Amniotic stem cell (primary cell): Measurements from ENCODE around the gene AIFM3.
"Not testable (repeated sequence)": the region's sequence is repeated elsewhere in the genome, so short reads cannot be mapped to it uniquely, and the experiment has no call there.

Source experiments
- DNase-seq: peaks from one replicate; lab custom pipeline; 2025; lab: John Stamatoyannopoulos, UW

AIFM3 gene

DNA sequence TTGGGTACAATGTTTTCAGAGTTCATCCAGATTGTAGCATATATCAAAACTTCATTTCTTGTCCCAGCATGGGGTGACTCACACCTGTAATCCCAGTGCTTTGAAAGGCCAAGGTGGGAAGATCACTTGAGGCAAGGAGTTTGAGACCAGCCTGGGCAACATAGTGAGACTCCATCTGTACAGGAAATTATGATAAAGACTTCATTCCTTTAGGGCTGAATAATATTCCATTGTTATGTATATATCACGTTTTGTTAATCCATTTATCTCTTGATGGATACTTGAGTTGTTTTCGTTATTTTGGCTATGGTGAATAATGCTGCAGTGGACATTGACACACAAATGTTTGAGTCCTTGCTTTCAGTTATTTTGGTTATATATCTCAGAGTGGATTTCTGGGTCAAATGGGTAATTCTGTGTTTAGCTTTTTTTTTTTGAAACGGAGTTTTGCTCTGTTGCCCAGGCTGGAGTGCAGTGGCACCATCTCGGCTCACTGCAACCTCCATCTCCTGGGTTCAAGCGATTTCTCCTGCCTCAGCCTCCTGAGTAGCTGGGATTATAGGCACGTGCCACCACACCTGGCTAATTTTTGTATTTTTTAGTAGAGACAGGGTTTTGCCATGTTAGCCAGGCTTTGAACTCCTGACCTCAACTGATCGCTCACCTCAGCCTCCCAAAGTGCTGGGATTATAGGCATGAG lies 24.7 kb upstream of the AIFM3 start:
- DNase-seq: not testable (repeated sequence)

DNA sequence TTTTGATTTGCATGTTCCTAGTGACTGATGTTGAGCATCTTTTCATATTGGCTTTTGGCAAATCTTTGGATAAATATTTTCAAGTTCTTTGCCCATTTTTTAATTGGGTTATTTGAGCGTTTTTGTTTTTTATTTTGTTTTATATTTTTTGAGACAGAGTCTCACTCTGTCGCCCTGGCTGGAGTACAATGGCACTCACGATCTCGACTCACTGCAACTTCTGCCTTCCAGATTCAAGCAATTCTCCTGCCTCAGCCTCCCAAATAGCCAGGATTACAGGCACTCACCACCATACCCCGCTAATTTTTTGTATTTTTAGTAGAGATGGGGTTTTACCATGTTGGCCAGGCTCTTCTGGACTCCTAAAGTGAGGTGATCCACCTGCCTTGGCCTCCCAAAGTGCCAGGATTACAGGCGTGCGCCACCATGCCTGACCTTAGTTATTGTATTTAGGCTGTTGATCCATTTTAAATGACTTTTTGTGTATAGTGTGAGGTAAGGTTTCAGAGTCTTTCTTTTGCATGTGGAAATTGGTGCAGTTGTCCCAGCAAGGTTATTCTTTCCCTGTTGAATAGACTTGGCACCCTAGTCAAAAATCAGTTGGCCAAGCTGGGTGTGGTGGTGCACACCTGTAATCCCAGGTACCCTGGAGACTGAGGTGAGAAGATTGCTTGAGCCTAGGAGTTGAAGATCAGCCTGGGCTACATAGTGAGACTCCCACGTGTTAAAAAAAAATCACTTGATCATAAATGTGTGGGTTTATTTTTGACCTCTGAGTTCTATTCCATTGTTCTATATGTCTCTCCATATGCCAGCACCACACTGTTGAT lies 23.7 kb upstream of the AIFM3 start:
- DNase-seq: no peak

DNA sequence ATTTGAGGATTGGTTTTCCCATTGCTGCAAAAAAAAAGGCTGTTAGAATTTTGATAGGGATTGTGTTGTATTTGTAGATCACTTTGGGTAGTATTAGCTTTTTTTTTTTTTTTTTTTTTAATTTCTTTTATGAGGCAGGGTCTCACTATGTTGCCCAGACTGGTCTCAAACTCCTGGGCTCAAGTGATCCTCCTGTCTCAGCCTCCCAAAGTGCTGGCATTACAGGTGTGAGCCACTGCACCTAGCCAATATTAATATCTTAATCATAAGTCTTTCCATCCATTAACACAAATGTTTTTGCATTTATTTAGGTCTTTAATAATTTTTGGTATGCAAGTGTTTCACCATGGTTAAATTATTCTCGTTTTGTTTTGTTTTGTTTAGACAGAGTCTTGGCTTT lies 23.0 kb upstream of the AIFM3 start:
- no peak for DNase-seq

DNA sequence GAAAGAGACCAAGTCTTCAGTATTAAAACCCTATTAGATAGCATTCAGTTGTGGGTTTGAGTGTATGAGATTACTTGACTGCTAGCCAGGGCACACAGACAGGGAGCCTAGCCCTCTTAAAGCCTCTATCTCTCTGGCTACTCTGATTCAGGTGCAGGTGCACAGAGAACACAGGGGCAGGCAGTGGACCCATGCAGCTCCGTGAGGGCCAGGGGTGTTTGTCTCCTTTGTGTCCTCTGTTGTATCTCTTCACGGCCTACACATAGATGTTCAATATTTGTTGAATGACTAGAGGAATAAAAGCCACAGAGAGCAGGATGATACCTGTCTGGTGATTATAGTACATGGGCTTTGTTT lies 21.5 kb upstream of the AIFM3 start:
- no peak for DNase-seq

DNA sequence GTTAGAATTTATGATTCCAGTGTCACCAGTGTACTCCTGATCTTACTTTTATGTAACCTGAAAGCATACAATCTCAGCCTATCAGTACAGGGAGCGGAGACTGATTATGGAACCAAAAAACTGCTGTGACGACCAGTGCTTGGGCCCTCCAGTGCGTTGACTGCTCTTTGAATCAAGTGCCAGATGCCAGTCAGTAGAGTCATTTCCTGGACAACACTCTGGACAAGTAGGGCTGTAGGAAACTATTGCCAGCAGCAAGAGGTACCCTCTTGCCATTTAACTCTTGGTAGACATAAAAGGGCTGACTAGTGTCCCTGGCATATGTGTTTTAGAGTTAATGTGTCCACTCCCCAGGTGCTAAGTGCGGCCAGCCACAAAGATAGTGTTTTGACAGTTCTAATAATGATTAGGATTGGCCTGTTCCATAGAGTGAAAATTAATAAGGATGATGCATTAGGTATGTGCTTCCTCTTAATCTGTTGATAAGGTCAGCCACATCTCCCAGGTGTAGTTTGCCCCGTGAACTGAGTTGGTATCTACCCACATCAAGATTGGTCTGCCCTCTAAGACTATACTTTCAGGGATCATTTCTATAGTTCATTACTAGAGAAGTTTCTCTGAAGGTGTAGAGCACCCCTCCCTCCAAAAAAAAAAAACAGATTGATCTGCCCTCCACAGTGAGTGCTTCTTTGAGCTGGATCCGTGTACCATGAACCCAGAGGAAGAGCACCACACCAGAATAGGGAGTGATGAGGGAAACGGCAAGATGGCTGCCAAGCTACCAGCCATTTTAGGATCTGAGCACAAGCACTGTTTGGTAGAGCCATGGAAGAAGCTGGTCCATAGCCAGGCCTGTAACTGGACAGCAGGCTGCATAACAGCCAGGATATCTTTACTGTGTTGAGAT lies 20.7 kb upstream of the AIFM3 start:
- DNase-seq: no peak

DNA sequence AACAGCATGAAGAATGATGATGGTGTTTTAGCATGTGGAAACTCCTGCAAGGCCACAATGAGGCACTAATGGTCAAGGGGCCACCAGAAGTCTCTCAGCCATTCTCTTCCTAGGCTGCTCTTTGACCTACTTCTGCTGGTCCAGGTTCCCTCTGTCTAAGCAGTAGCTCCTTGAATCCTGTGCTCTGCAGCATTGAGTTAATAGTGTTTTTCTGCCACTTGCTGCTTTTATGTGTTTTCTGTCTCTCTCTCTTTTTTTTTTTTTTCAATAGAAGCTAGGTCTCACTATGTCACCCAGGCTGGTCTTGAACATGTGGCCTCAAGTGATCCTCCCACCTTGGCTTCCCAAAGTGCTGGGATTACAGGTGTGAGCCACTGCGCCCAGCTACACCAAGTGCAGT lies 20.1 kb upstream of the AIFM3 start:
- DNase-seq: no peak

DNA sequence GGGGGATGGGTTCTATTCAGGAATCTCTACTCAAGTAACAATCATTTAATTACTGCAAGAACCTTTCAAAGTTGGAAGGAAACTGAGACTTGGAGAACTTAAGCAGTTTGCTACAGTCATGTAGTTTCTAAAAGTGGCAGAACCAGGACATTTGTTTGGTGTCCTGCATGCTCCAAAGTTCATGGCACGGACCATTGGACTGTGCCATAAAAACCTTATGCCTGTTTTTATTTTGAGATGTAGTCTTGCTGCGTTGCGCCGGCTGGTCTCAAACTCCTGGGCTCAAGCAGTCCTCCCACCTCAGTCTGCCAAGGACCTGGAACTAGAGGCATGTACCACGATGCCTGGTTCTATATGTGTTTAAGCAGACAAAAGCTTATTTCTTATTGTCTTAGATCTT lies 18.6 kb upstream of the AIFM3 start:
- DNase-seq: no peak

DNA sequence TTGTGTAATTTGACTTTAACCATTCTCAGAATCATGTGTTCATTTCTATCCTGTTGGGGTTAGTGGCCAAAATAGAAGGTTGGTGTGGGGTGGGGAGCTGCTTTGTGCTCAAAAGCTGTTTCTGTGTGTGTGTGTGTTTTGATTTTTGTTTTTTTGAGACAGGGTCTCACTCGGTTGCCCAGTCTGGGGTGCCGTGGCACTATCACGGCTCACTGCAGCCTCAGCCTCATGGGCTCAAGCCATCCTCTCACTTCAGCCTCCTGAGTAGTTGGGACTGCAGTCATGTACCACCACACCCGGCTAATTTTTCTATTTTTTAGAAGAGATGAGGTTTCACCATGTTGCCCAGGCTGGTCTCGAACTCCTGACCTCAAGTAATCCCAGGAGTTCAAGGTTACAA lies 18.1 kb upstream of the AIFM3 start:
- no peak for DNase-seq

DNA sequence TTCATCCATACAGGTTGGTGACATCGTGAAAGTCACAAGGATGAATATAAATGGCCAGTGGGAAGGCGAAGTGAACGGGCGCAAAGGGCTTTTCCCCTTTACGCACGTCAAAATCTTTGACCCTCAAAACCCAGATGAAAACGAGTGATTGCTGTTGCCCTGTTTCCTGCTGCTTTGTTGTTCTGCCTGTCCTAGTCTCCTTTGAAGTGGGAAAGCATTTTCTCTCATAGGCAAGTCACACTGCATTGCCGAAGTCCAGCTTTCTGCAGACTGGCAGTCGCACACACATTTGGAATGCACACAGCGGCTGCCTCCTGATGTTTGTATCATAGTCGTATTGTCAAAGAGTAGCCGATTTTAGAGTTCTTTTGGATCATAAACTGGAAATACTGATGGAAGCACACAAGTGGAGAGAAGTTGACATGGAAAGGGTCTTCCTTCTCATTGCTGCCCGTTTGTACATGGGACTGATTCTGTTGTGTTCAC lies 17.3 kb upstream of the AIFM3 start:
- no peak for DNase-seq

DNA sequence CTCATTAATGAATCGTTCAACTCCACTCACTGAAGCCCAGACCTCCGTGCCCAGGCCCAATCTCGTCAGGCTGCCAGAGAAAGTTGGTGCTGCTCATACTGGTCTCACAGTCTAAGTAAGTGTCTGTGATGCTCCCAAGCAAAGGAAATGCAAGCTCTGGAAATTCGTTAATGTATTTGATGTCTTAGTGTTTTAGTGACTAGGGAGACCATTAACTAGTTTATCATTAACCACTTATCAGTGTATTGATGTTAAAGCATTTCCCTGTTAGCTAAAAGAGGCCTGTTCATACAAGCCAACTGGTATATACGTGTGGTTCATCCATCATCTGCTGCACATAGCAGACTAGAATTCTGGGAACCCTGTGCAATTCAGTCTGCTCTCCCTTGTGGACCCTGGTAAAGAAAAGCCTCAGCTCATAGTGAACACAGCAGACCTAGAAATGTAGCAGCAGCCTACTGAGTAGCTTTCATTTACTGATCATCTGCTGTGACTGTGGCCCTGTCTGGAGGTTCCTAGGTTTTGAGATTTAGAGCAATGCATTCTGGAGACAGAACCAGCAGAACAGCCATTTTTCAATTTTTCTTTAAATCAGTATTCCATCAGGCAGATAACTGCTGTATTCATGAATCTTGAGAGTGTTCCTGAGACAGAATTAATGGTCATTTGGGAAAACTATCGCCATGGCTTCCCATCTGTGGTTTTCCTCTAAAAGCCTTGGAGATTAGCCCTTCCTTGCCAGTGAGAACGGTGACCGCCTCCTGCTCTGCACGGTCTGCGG lies 15.7 kb upstream of the AIFM3 start:
- no peak for DNase-seq

DNA sequence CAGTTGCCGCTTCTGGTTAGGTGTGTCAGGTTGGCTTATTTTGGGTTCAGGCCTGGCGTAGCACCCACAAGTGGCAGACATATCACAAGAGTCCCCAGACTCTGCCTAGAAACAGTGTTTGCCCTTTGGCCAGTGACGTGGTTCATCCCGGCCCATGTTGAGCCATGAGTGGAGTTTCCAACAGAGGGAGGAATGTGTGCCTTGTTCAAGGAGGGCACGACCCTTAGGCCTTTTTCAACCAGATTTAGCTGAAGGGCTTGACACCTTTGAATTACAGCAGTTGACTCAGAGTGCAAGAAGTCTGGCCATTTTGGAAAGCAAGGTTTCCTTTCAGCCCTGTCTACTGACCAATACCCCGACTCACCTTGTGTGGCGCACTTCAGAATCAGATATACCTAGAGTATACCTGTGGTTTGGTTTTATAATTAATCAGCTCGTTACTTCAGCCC lies 15.1 kb upstream of the AIFM3 start:
- no peak for DNase-seq

DNA sequence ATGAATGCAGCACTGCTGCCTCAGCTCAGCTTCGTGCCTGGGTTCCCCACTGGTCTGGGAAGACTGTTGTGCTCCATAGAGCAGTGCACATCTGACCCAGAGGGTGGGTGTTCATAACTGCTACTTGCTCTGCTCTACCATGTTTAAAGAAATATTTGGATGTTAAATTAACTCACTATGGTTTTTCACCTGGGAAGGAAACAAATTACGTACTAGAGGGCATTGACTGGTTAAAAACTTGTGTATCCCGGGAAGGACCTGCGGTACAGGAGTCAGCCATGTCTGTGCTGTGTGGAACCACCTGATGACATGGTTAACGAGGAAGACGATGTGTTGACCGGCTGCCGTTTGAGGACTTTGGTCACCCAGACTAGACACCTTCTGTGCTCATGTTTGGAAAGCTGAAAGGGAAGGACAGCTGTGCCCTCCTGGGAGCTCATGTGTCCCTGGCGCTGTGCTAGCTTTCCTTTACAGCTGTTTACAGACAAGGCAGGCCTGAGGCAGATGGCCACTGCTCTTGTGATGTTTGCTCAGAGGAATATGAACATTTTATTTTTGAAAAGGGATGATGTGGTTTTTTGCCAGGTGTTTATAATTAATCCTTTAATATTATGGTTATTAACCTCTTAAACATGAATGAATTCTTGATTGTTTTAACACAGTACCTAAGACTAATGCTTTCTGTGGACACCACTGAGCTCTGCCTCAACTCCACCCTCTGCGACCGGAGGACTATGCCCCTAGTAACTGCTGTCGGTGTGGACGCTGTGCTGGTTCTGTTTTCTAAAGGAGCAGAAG lies 14.3 kb upstream of the AIFM3 start:
- DNase-seq: no peak

DNA sequence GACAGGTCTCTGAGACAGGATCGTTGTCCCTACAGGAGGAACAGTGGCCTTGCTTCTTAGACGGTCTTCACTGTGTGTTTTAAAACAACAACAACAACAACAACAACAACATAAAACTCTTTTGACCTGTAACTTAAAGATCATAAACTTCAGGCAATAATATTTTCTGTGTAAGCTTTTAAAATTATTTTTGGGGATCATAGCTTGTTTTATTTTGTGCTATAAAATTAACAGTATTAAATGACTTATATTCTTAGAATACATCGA lies 13.8 kb upstream of the AIFM3 start:
- DNase-seq: no peak

DNA sequence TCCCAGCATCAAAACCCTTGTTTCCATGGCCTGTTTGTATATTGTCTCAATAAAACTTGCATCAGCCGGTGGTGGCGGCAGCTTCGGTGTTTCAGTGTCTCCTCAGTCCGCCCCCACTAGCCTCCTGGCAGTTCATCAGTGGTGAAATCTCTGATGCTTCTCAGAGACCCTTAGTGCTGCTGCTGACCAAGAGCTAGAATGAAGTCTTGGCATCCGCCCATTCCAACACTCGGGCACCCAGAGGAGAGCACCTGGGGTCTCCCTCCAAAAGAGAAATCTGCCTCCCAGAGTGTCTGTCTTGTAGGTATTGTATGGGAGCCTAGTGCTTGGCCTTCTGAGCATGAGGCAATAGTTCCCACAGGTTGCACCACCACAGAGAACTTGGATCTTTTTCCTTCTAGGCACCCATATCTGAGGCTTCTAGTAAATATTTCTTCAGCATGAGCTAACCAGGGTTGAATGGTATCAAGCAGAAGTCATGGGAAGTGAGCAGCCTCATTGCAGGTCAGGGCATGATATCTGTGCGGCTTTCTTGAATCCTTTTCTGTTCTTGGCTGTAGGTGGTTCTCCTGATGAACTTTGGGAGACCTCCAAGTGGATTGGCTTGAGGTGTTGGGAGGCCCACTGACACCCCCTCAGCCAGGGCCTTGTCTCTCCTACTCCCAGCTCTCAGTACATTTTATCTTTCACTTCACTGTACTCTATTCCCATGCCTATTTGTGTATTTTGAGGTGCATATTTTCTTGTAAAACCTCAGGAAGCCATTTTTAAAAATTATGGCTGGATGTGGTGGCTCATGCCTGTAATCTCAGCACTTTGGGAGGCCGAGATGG lies 13.2 kb upstream of the AIFM3 start:
- no peak for DNase-seq

DNA sequence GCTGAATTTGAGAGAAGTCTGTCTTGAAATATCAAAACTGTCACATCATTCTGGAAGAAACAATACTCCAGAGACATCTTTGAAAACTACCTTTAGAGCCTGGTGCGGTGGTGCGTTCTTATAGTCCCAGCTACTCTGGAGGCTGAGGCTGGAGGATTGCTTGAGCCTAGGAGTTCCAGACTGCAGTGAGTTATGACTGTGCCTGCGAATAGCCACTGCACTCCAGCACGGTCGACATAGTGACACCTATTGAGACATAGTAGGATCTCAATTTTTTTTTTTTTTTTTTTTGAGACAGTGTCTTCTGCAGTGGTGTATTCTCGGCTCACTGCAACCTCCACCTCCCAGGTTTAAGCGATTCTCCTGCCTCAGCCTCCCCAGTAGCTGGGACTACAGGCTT lies 11.5 kb upstream of the AIFM3 start:
- DNase-seq: no peak

DNA sequence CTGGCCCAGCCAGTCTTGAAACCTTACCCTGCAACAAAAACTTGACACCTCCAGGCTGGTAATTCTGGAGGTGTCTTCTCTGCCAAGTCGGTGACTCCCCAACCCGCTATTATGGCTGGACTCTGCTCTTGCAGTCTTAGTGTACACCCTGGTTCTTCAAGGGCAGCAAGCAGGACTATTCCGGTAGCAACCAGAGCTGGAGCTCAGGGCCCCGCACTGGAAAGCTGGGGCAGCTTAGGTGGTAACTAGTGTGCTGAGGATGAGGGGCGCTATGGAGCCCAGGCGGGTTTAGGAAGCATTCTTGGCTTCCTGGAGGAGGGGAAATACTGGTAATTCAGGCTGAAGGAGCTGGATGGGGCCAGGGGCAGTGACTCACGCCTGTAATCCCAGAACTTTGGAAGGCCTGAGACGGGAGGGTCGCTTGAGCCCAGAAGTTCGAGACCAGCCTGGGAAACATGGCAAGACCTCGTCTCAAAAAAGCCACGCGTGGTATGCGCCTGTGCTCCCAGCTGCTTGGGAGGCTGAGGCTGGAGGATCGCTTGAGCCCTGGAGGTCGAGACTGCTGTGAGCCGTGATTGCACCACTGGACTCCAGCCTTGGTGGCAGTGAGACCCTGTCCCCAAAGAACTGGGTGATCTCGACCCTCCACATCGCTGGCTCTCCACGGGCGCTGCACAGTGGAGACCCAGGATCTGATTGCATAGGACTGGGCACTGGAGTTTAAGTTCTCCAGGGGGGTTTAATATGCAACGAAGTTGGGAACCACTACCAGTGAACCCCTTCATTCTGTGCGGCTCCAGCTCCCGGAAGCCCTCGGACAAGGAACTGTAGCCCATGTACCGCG lies 10.6 kb upstream of the AIFM3 start:
- DNase-seq: no peak

DNA sequence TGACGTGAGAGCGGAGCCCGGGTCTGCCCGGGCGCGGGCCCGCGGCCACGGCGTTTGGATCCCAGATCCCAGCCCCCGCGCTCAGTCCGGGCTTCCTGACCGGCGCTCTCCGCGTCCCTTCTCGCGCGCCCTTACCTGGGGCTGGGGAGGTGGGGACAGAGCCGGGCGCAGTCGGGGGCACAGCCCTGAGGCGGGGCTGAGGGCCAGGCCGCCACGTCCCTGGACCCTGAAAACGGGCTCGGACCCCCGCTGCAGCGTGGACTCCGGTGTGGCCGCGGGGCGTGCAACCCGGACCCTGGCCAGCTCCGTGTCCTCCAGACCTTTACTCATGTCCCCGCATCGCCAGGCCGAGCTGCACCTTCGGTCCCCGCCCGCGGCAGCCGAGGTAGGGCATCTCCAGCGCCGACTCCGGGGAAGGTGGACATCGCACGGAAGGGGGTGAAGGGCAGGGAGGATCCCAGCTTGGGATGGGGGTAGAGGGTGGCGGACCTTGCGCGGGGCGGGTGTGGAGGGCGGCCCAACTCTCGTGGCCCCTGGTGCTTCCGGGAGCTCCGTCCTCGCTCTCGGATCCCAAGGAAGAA lies 9.9 kb upstream of the AIFM3 start:
- no peak for DNase-seq

DNA sequence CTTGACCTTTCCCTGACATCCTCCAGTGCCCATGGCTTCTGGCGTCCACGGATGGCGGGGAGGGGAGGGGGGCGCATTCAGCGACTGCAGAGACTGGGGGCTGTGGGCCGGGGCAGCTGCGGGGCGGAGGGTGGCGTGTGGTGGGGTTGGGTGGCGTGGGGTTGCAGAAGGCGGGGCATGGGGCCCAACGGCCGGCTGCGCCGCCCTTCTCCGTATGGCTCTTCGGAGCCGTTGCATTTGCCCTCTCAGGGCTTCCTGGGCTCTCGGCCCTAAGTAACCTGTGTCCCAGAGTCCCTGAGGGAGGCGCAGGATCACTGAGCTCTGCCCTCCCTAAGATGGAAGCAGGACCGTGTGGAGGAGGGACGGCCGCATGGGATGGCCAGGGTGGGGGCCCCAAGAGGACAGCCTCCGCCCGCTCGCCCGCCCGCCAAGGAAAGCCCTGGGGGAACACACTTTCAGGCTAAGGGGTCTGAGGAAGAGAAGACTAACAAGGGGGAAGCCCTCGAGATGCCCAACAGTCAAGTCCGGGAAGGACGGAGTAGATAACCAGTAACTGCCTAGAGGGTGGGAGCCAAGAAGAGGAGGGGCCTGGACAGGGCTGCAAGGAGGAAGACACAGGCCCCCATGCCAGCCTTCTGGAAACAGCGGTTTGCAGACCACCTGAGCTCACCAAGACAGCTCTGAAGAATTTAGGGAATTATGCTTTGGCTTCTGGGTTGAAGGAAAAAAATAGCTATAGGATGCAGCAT lies 9.2 kb upstream of the AIFM3 start:
- no peak for DNase-seq
